IMR-90 (cell line): ENCODE measurements around the gene ITSN2. TPM values are rescaled to one million over a fixed set of nuclear protein-coding genes. Genes with fewer than 3 reads are reported as not detected.

Source experiments
- ATAC-seq: fragments of 200-7000 bp; cut with Tn5 transposase; 2 replicates; pipeline ENCODE4 v1.9.1; 2020; ENCODE audit warnings: low read depth, mild to moderate bottlenecking, moderate library complexity
- BruUV-seq: library from RNA; stranded (reverse); fragments of 400-500 nt; replicated peaks from 2 replicates; lab custom pipeline; 2021; lab: Mats Ljungman, UMichigan
- CTCF ChIA-PET: fragments of 300-600 bp; formaldehyde crosslinking; extraction: SDS; loops from one replicate; lab custom pipeline; 2021; ENCODE audit warnings: antibody characterized with exemption; lab: Yijun Ruan, JAX
- POLR2A ChIA-PET: fragments of 300-600 bp; sonication (Branson Sonifier 250); formaldehyde crosslinking; loops from one replicate; lab custom pipeline; 2022; ENCODE audit warnings: antibody characterized with exemption; ENCODE audit not compliant: unreplicated experiment; lab: Charles Lee
- DNase-seq: peaks from one replicate; pipeline ENCODE4 v3.0.0; 2013
- H2AFZ ChIP-seq: replicated peaks from 2 replicates; pipeline ENCODE3; 2013; ENCODE audit warnings: low read length, mild to moderate bottlenecking; ENCODE audit not compliant: poor library complexity
- H2AK5ac ChIP-seq: 2 replicates; pipeline ENCODE4 v1.6.1; 2013; ENCODE audit warnings: low read depth, low read length, inconsistent platforms
- H2AK9ac ChIP-seq: replicated peaks from 2 replicates; pipeline ENCODE3; 2013; ENCODE audit warnings: mild to moderate bottlenecking, low read depth, low read length, moderate library complexity; ENCODE audit not compliant: poor library complexity
- H2BK120ac ChIP-seq: 2 replicates; pipeline ENCODE4 v1.6.1; 2013; ENCODE audit warnings: low read depth, low read length, inconsistent platforms
- H2BK15ac ChIP-seq: 3 replicates; pipeline ENCODE4 v1.6.1; 2013; ENCODE audit warnings: low read depth, low read length, inconsistent platforms
- H2BK20ac ChIP-seq: 2 replicates; pipeline ENCODE4 v1.6.1; 2013; ENCODE audit warnings: low read depth, mild to moderate bottlenecking, inconsistent platforms, low read length, moderate library complexity
- H2BK5ac ChIP-seq: 2 replicates; pipeline ENCODE4 v1.6.1; 2013; ENCODE audit warnings: mild to moderate bottlenecking, low read depth, low read length, inconsistent platforms; ENCODE audit not compliant: poor library complexity, severe bottlenecking
- H3K14ac ChIP-seq: replicated peaks from 2 replicates; pipeline ENCODE4 v1.6.1; 2013; ENCODE audit warnings: low read depth, low read length, inconsistent platforms
- H3K18ac ChIP-seq: 2 replicates; pipeline ENCODE4 v1.6.1; 2013; ENCODE audit warnings: low read depth, low read length, control low read depth
- H3K23ac ChIP-seq: 2 replicates; pipeline ENCODE4 v1.6.1; 2013; ENCODE audit warnings: low read depth, low read length, inconsistent platforms
- H3K27ac ChIP-seq: 2 replicates; pipeline ENCODE4 v1.5.1; 2013; ENCODE audit warnings: mild to moderate bottlenecking, control low read depth, low read length; ENCODE audit not compliant: insufficient read depth
- H3K27me3 ChIP-seq: 2 replicates; pipeline ENCODE4 v1.6.1; 2013; ENCODE audit warnings: low read length; ENCODE audit not compliant: control insufficient read depth, insufficient read depth
- H3K36me3 ChIP-seq: 2 replicates; pipeline ENCODE4 v1.6.1; 2013; ENCODE audit warnings: low read length, mixed read lengths; ENCODE audit not compliant: control insufficient read depth, insufficient read depth
- H3K4ac ChIP-seq: 2 replicates; pipeline ENCODE4 v1.6.1; 2013; ENCODE audit warnings: low read depth, low read length, inconsistent platforms
- H3K4me1 ChIP-seq: 2 replicates; pipeline ENCODE4 v1.6.1; 2013; ENCODE audit warnings: low read length, mixed read lengths; ENCODE audit not compliant: control insufficient read depth, insufficient read depth
- H3K4me2 ChIP-seq: 2 replicates; pipeline ENCODE4 v1.6.1; 2013; ENCODE audit warnings: low read depth, mild to moderate bottlenecking, control low read depth, low read length, moderate library complexity
- H3K4me3 ChIP-seq: 2 replicates; pipeline ENCODE4 v1.5.1; 2013; ENCODE audit warnings: low read depth, mild to moderate bottlenecking, control low read depth, low read length, moderate library complexity; ENCODE audit not compliant: insufficient read depth
- H3K56ac ChIP-seq: 2 replicates; pipeline ENCODE4 v1.6.1; 2013; ENCODE audit warnings: low read length, inconsistent platforms; ENCODE audit not compliant: insufficient read depth; ENCODE audit errors: extremely low read depth
- H3K79me1 ChIP-seq, 2 experiments: 2 replicates each; pipeline ENCODE4 v1.6.1; 2013; ENCODE audit warnings: low read length in 2 of 2, inconsistent platforms in 1 of 2, low read depth in 1 of 2
- H3K9ac ChIP-seq: 2 replicates; pipeline ENCODE4 v1.6.1; 2013; ENCODE audit warnings: low read depth, low read length, control low read depth
- H3K9me1 ChIP-seq: 2 replicates; pipeline ENCODE4 v1.6.1; 2013; ENCODE audit warnings: low read length, inconsistent platforms; ENCODE audit not compliant: insufficient read depth
- H3K9me3 ChIP-seq: 2 replicates; pipeline ENCODE4 v1.6.1; 2013; ENCODE audit warnings: low read length; ENCODE audit not compliant: control insufficient read depth, insufficient read depth
- H4K20me1 ChIP-seq: 2 replicates; pipeline ENCODE4 v1.6.1; 2013; ENCODE audit warnings: low read length, inconsistent platforms; ENCODE audit not compliant: insufficient read depth
- H4K5ac ChIP-seq: 2 replicates; pipeline ENCODE4 v1.6.1; 2013; ENCODE audit warnings: mild to moderate bottlenecking, low read depth, low read length, control low read depth
- H4K8ac ChIP-seq, 2 experiments: 2 replicates each; pipeline ENCODE4 v1.6.1; 2013; ENCODE audit warnings: low read depth in 2 of 2, low read length in 2 of 2, control low read depth in 1 of 2, inconsistent platforms in 1 of 2
- H4K91ac ChIP-seq: 2 replicates; pipeline ENCODE4 v1.6.1; 2013; ENCODE audit warnings: low read depth, low read length, inconsistent platforms; ENCODE audit not compliant: insufficient read depth
- ELK1 ChIP-seq: fragments of 150-350 bp; IDR thresholded peaks from 2 replicates; pipeline ENCODE4 v1.6.1; 2016; ENCODE audit warnings: low read depth, mild to moderate bottlenecking, low read length, moderate library complexity, borderline replicate concordance
- SMC3 ChIP-seq: fragments of 150-350 bp; IDR thresholded peaks from 2 replicates; pipeline ENCODE4 v1.6.1; 2016; ENCODE audit warnings: low read depth, mild to moderate bottlenecking, antibody characterized with exemption, low read length, moderate library complexity
- WGBS, 2 experiments: methylation state at CpG; one replicate each; pipeline versions ENCODE4 v1.1.5 to v1.1.7; 2013; ENCODE audit warnings: missing lambda C conversion rate in 2 of 2; ENCODE audit not compliant: insufficient read length in 1 of 2; ENCODE audit errors: extremely low coverage in 2 of 2; 5-methylcytosine and 5-hydroxymethylcytosine counted together
- dilution Hi-C: fragments of 300-500 bp; cut with HindIII; formaldehyde crosslinking; loops from one replicate; pipeline ENCODE4 v1.14.3; 2018; ENCODE audit warnings: low sequenced_read_pairs; ENCODE audit not compliant: unreplicated experiment
- in situ Hi-C: fragments of 300-500 bp; cut with MboI; formaldehyde crosslinking; loops from 3 replicates; pipeline ENCODE4 v1.14.3; 2019; ENCODE audit warnings: low sequenced_read_pairs, inconsistent platforms, mixed read lengths
- intact Hi-C: fragments of 100-400 bp; cut with micrococcal nuclease; formaldehyde crosslinking; loops from 2 replicates; pipeline ENCODE4 v1.10.0; 2022
- polyA plus RNA-seq, 3 experiments: library from polyadenylated mRNA; depleted of rRNA; stranded (reverse); fragments of >200 nt; gene quantifications; 2 replicates each; pipeline ENCODE4 v1.2.3, GENCODE V29; 2012; ENCODE audit warnings: low replicate concordance in 1 of 3
- total RNA-seq: library from RNA; depleted of rRNA; stranded (reverse); fragments of >200 nt; gene quantifications from 2 replicates; pipeline ENCODE4 v1.2.3, GENCODE V29; 2012

Gene ITSN2
- total and polyA plus RNA-seq, 2 of the 4 experiments (the other 2 are of a cell fraction): 10.7 to 17.2 TPM

- H2BK5ac ChIP-seq: no peak overlapping the region
- peaks cover 13% of the 10 kb centered on the region for H4K20me1 ChIP-seq
- no peak overlapping the region for H2AFZ ChIP-seq
- WGBS, 2 experiments: no CpG with 5 or more reads among the region's 1 CpG
- H3K27ac ChIP-seq: no peak overlapping the region
- no peak overlapping the region for H2BK20ac ChIP-seq
- no peak for TF ChIP-seq ELK1
- no peak for TF ChIP-seq SMC3
- CTCF ChIA-PET: no interaction called here
- H3K4me2 ChIP-seq: no peak overlapping the region
- H3K4me1 ChIP-seq: no peaks in the 10 kb centered on the region; the same call in 1 of the 2 replicates
- BruUV-seq: no TSS peak
- no peak overlapping the region for H3K4me3 ChIP-seq
- H3K4ac ChIP-seq: no peak overlapping the region
- H4K8ac ChIP-seq: no peak overlapping the region
- no peak overlapping the region for H4K5ac ChIP-seq
- no peak overlapping the region for H2BK120ac ChIP-seq
- POLR2A ChIA-PET: no interaction called here
- peaks cover 3% of the 10 kb centered on the region; the same call in 1 of the 2 replicates for H3K9me1 ChIP-seq
- no peak overlapping the region for H3K9ac ChIP-seq
- no peak overlapping the region for H2AK9ac ChIP-seq
- H3K27me3 ChIP-seq: no peaks in the 10 kb centered on the region
- in situ Hi-C loops: no loop called here
- peaks cover 26 to 53% of the 10 kb centered on the region in 2 experiments for H3K79me1 ChIP-seq
- H4K91ac ChIP-seq: no peak overlapping the region
- no peak overlapping the region for H3K23ac ChIP-seq
- no peaks in the 10 kb centered on the region for H3K9me3 ChIP-seq
- H2BK15ac ChIP-seq: no peak overlapping the region
- no peak overlapping the region for H3K18ac ChIP-seq
- ATAC-seq: no peak
- H3K14ac ChIP-seq: no peak overlapping the region
- intact Hi-C loops: loop anchor here (10.0 kb wide), 1 partner anchor 430 kb away; the partner anchor contains the start of gene ATAD2B
- dilution Hi-C loops: no loop called here
- H3K56ac ChIP-seq: no peak overlapping the region
- H3K36me3 ChIP-seq: no peaks in the 10 kb centered on the region
- H2AK5ac ChIP-seq: no peak overlapping the region
- DNase-seq: no peak
Measured at GRCh38 chr2:24354957-24355356, 5.4 kb downstream of the ITSN2 start.
